CD14-positive monocyte (primary cell): ENCODE measurements around the gene BCR. TPM values are rescaled to one million over a fixed set of nuclear protein-coding genes. Genes with fewer than 3 reads are reported as not detected.
A peak's percentile ranks its signal among the peaks of the same experiment; 100 is the strongest.

Experiments used
- DNase-seq, 3 donors: peaks; one replicate each; pipeline ENCODE4 v3.0.0-alpha.2; 2011 to 2022
- H2AFZ ChIP-seq: 2 replicates; pipeline ENCODE4 v1.6.0; 2012; ENCODE audit warnings: mild to moderate bottlenecking, low read depth, low read length, inconsistent platforms; ENCODE audit not compliant: insufficient read depth, poor library complexity, severe bottlenecking
- H3K27ac ChIP-seq, 2 donors: 1 replicate in 1 of 2; 2 replicates in 1 of 2; pipeline ENCODE4 v1.5.1; 2012 to 2013; ENCODE audit warnings: low read length in 2 of 2, control low read depth in 1 of 2, inconsistent platforms in 1 of 2, low read depth in 1 of 2, mild to moderate bottlenecking in 1 of 2
- H3K27me3 ChIP-seq, 2 donors: one replicate each; pipeline versions ENCODE4 v1.6.0 to v1.6.1; 2011 to 2013; ENCODE audit warnings: low read length in 2 of 2; ENCODE audit not compliant: control insufficient read depth in 2 of 2, insufficient read depth in 2 of 2
- H3K36me3 ChIP-seq, 2 donors: replicated peaks in 1 of 2; 1 replicate in 1 of 2; 2 replicates in 1 of 2; pipeline versions ENCODE4 v1.5.1 to v1.6.1; 2012 to 2013; ENCODE audit warnings: low read length in 2 of 2, control low read depth in 1 of 2, inconsistent platforms in 1 of 2, mild to moderate bottlenecking in 1 of 2; ENCODE audit not compliant: insufficient read depth in 2 of 2, control insufficient read depth in 1 of 2
- H3K4me1 ChIP-seq, 2 donors: 1 replicate in 1 of 2; 2 replicates in 1 of 2; pipeline versions ENCODE4 v1.5.1 to v1.6.1; 2012 to 2013; ENCODE audit warnings: low read length in 2 of 2, control low read depth in 1 of 2, inconsistent platforms in 1 of 2, mild to moderate bottlenecking in 1 of 2, moderate library complexity in 1 of 2; ENCODE audit not compliant: insufficient read depth in 2 of 2, control insufficient read depth in 1 of 2
- H3K4me2 ChIP-seq: replicated peaks from 2 replicates; pipeline ENCODE3; 2012; ENCODE audit warnings: low read length, moderate library complexity, mild to moderate bottlenecking; ENCODE audit not compliant: poor library complexity, severe bottlenecking; ENCODE audit errors: extremely low read depth
- H3K4me3 ChIP-seq, 3 experiments: fragments of 200-600 bp in 1 of 3; sonication (generic) in 1 of 3; replicated peaks in 1 of 3; 1 replicate in 2 of 3; 2 replicates in 1 of 3; pipeline ENCODE4 v1.5.1; 2011 to 2013; ENCODE audit warnings: low read length in 3 of 3, mild to moderate bottlenecking in 3 of 3, control low read depth in 2 of 3, low read depth in 2 of 3, inconsistent platforms in 1 of 3, moderate library complexity in 1 of 3
- H3K79me2 ChIP-seq: 2 replicates; pipeline ENCODE4 v1.6.0; 2012; ENCODE audit warnings: mild to moderate bottlenecking, control low read depth, inconsistent platforms, low read length, moderate library complexity; ENCODE audit not compliant: insufficient read depth
- H3K9ac ChIP-seq: 2 replicates; pipeline ENCODE4 v1.6.0; 2017; ENCODE audit warnings: low read length, mild to moderate bottlenecking; ENCODE audit not compliant: insufficient read depth, poor library complexity, severe bottlenecking
- H3K9me3 ChIP-seq, 2 donors: replicated peaks in 1 of 2; 1 replicate in 1 of 2; 2 replicates in 1 of 2; pipeline versions ENCODE4 v1.5.1 to v1.6.1; 2012 to 2013; ENCODE audit warnings: low read length in 2 of 2, control low read depth in 1 of 2; ENCODE audit not compliant: control insufficient read depth in 1 of 2, insufficient read depth in 1 of 2
- H4K20me1 ChIP-seq: 2 replicates; pipeline ENCODE4 v1.6.0; 2012; ENCODE audit warnings: mild to moderate bottlenecking, low read length, control low read depth, moderate library complexity; ENCODE audit not compliant: insufficient read depth
- H3K27ac Mint-ChIP-seq, 7 donors: one replicate each; pipeline ENCODE4 v1.8.0; 2020; ENCODE audit warnings: mild to moderate bottlenecking in 7 of 7, mixed read lengths in 7 of 7, moderate library complexity in 6 of 7, inconsistent platforms in 2 of 7
- H3K27me3 Mint-ChIP-seq, 3 donors: one replicate each; pipeline ENCODE4 v1.8.0; 2021 to 2022; ENCODE audit warnings: low read depth in 3 of 3, mild to moderate bottlenecking in 3 of 3, mixed read lengths in 3 of 3, moderate library complexity in 3 of 3, inconsistent platforms in 1 of 3
- H3K36me3 Mint-ChIP-seq, 2 donors: one replicate each; pipeline ENCODE4 v1.8.0; 2020; ENCODE audit warnings: mixed read lengths in 2 of 2, inconsistent platforms in 1 of 2, mild to moderate bottlenecking in 1 of 2
- H3K4me1 Mint-ChIP-seq: one replicate; pipeline ENCODE4 v1.8.0; 2020; ENCODE audit warnings: mild to moderate bottlenecking, mixed read lengths
- H3K4me3 Mint-ChIP-seq, 2 donors: one replicate each; pipeline ENCODE4 v1.8.0; 2020; ENCODE audit warnings: mild to moderate bottlenecking in 2 of 2, mixed read lengths in 2 of 2, moderate library complexity in 1 of 2
- H3K9me3 Mint-ChIP-seq, 7 donors: one replicate each; pipeline ENCODE4 v1.8.0; 2020 to 2022; ENCODE audit warnings: mixed read lengths in 7 of 7, mild to moderate bottlenecking in 6 of 7, moderate library complexity in 6 of 7, inconsistent platforms in 2 of 7
- WGBS: methylation state at CpG from one replicate; pipeline ENCODE4 v1.1.5; 2013; ENCODE audit warnings: missing lambda C conversion rate; ENCODE audit not compliant: insufficient coverage; 5-methylcytosine and 5-hydroxymethylcytosine counted together
- intact Hi-C, 2 donors: fragments of 100-400 bp; cut with micrococcal nuclease; formaldehyde crosslinking; loops; one replicate each; pipeline versions ENCODE4 v1.15.0 to v1.15.1; 2023
- polyA plus RNA-seq, 3 donors: library from polyadenylated mRNA; depleted of rRNA in 1 of 3; unstranded in 2 of 3; stranded (reverse) in 1 of 3; fragments of 300-500 nt in 2 of 3; fragments of >200 nt in 1 of 3; fragmentation: Illumina TruSeq in 2 of 3; gene quantifications; 1 replicate in 2 of 3; 2 replicates in 1 of 3; pipeline ENCODE4 v1.2.3, GENCODE V29; 2012 to 2021
- TF ChIP-seq, protein P1 (sequence below): fragments of 200-600 bp; IDR thresholded peaks from one replicate; pipeline ENCODE4 v1.8.0; 2022; ENCODE audit warnings: antibody characterized with exemption, mild to moderate bottlenecking

BCR gene
- polyA plus RNA-seq, 3 donors = 0.97 to 20.9 (median 0.97) TPM

DNA sequence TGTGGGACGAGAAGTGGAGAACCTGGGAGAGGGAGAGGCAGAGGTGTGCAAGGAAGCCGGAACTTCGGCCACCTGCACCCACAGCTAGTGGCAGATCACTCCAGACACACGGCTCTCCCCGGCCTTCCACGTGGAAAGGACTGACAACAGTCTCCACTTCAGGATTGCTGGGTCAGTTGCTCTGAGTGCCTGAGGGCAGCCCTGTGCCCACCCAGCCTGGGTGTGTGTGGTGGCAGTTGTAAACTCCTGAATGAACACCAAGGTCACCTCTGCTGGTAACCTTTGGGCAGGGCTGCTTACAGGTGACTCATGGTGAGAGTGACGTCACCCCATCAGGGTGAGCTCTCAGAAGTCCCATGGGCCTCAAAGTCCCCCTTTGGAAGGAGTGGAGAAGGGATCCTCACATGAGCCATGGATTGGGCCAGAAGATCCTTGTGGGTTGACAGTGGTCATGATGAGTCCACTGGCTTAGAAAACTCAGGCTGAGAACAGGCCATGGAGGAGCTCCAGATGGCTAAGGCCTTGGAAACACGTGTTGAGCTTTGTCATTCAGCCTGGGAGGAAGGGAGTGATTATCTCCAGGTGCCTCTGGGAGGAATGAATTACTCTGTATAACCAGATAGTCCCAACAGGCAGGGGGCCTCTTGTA lies 71.3 kb downstream of the BCR start:
- H3K36me3 ChIP-seq = peaks cover 30 to 35% of the 10 kb centered on the region in 2 donors
- H3K4me3 ChIP-seq = no peak overlapping the region
- H3K9ac ChIP-seq = no peak overlapping the region
- no peaks in the 10 kb centered on the region for H3K9me3 ChIP-seq
- Mint-ChIP-seq H3K27me3 (no peaks in the 10 kb centered on the region), H3K4me3 (no peak overlapping the region), H3K36me3 (peaks cover 29 to 42% of the 10 kb centered on the region in 2 donors), H3K27ac (peak overlapping the region in 2 of 7 donors; percentile 3 to 53), H3K9me3 (no peaks in the 10 kb centered on the region), H3K4me1 (peaks cover 31% of the 10 kb centered on the region)
- H2AFZ ChIP-seq = no peak overlapping the region
- no peaks in the 10 kb centered on the region for H3K27me3 ChIP-seq
- H4K20me1 ChIP-seq = peaks cover 81% of the 10 kb centered on the region
- 98% methylated on average over 6 of the region's 8 CpGs for WGBS
- H3K27ac ChIP-seq = no peak overlapping the region
- TF ChIP-seq, protein P1, sequence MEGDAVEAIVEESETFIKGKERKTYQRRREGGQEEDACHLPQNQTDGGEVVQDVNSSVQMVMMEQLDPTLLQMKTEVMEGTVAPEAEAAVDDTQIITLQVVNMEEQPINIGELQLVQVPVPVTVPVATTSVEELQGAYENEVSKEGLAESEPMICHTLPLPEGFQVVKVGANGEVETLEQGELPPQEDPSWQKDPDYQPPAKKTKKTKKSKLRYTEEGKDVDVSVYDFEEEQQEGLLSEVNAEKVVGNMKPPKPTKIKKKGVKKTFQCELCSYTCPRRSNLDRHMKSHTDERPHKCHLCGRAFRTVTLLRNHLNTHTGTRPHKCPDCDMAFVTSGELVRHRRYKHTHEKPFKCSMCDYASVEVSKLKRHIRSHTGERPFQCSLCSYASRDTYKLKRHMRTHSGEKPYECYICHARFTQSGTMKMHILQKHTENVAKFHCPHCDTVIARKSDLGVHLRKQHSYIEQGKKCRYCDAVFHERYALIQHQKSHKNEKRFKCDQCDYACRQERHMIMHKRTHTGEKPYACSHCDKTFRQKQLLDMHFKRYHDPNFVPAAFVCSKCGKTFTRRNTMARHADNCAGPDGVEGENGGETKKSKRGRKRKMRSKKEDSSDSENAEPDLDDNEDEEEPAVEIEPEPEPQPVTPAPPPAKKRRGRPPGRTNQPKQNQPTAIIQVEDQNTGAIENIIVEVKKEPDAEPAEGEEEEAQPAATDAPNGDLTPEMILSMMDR = no peak
- H3K79me2 ChIP-seq = peaks cover 75% of the 10 kb centered on the region
- intact Hi-C loops = no loop called here
- peaks cover 3 to 6% of the 10 kb centered on the region in 2 donors for H3K4me1 ChIP-seq
- H3K4me2 ChIP-seq = no peak overlapping the region
- DNase-seq = peak in 1 of 3 donors; percentile 30

DNA sequence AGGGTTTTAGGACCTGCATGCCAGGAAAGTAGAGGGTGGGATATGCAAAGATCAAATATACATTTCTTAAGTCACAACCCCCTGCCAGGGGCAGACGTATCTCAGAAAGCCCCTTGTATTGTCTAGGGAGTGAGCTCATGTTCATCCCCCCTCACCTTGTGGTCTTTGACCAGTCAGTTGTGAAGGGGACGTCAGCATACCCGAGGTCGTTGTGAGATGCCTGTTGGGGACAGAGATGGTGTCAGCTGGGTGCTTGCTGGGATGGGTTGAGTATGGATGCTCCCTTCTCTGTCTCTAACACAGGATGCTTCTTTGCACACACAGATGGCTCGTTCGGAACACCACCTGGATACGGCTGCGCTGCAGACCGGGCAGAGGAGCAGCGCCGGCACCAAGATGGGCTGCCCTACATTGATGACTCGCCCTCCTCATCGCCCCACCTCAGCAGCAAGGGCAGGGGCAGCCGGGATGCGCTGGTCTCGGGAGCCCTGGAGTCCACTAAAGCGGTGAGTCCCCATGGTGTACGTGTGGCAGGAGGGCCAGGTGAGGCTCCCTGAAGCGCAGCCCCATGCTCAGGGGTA lies 73.3 kb downstream of the BCR start:
- H3K9ac ChIP-seq = no peak overlapping the region
- no peaks in the 10 kb centered on the region for H3K9me3 ChIP-seq
- no peak overlapping the region for H3K4me3 ChIP-seq
- no peaks in the 10 kb centered on the region for H3K27me3 ChIP-seq
- H3K27ac ChIP-seq = no peak overlapping the region
- no peak for DNase-seq
- H3K4me1 Mint-ChIP-seq = peaks cover 18% of the 10 kb centered on the region
- TF ChIP-seq, protein P1 = no peak
- no peaks in the 10 kb centered on the region for H3K9me3 Mint-ChIP-seq
- peak overlapping the region in 2 of 7 donors; percentile 54 to 62 for H3K27ac Mint-ChIP-seq
- 98% methylated on average over 12 of the region's 19 CpGs for WGBS
- peaks cover 41 to 55% of the 10 kb centered on the region in 2 donors for H3K36me3 ChIP-seq
- H3K4me3 Mint-ChIP-seq = no peak overlapping the region
- H3K36me3 Mint-ChIP-seq = peaks cover 44 to 47% of the 10 kb centered on the region in 2 donors
- no peak overlapping the region for H3K4me2 ChIP-seq
- H3K4me1 ChIP-seq = no peaks in the 10 kb centered on the region
- peaks cover 0 to 2% (median 0%) of the 10 kb centered on the region in 3 donors for H3K27me3 Mint-ChIP-seq
- intact Hi-C loops = no loop called here
- no peak overlapping the region for H2AFZ ChIP-seq
- peaks cover 77% of the 10 kb centered on the region for H4K20me1 ChIP-seq
- H3K79me2 ChIP-seq = peaks cover 71% of the 10 kb centered on the region
